Measurements from ENCODE around the gene ZNF407.

DNA sequence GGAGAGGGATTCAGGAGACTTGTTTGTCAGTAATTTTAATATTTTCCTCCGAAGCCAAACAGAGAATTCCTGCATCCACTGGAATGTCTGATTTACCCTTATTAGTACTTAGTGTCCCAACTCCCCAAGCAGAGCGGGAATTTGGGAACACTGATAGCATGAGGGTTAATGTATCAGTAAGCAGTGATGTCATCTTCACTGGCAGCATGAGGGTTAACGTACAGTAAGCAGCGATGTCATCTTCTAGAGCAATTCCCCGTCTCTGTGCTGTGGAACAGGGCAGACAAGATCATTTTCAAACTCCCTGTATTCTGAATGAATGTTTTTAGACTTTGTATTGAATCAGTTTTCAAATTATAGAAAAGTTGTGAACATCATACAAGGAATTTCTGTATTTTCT lies 228.9 kb downstream of the ZNF407 start:
- TF ChIP-seq MAX (IDR thresholded peaks at IDR 0.05) (no peak), REST (IDR thresholded peaks at IDR 0.05; ENCODE audit: low read depth) (no peak), RAD21 (IDR thresholded peaks at IDR 0.05; ENCODE audit: low read depth) (no peak), ZBTB7A (IDR thresholded peaks at IDR 0.05; ENCODE audit: low read depth) (no peak), EP300 (IDR thresholded peaks at IDR 0.05; ENCODE audit: borderline replicate concordance) (no peak), CEBPB (IDR thresholded peaks at IDR 0.05) (no peak), FOXM1 (IDR thresholded peaks at IDR 0.05; ENCODE audit: borderline replicate concordance, low read depth) (no peak), YY1 (IDR thresholded peaks at IDR 0.05; ENCODE audit: low read depth) (no peak), TAF1 (IDR thresholded peaks at IDR 0.05; ENCODE audit: low read depth) (no peak), TEAD4 (IDR thresholded peaks at IDR 0.05) (no peak), CREB1 (IDR thresholded peaks at IDR 0.05; ENCODE audit: low read depth) (no peak)
- TF ChIP-seq, protein P1, sequence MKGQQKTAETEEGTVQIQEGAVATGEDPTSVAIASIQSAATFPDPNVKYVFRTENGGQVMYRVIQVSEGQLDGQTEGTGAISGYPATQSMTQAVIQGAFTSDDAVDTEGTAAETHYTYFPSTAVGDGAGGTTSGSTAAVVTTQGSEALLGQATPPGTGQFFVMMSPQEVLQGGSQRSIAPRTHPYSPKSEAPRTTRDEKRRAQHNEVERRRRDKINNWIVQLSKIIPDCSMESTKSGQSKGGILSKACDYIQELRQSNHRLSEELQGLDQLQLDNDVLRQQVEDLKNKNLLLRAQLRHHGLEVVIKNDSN (IDR thresholded peaks at IDR 0.05): no peak

All from Ishikawa (cell line).